Esophagus squamous epithelium (tissue), 5 donors: ENCODE measurements around the gene SMKR1. TPM values are rescaled to one million over a fixed set of nuclear protein-coding genes. Genes with fewer than 3 reads are reported as not detected.
"Not testable (repeated sequence)": the region's sequence is repeated elsewhere in the genome, so short reads cannot be mapped to it uniquely, and the experiment has no call there.

Experiments
- DNase-seq: peaks from one replicate; lab custom pipeline; 2025; lab: John Stamatoyannopoulos, UW
- H3K27ac ChIP-seq, 4 donors: fragments of 200-600 bp; sonication (generic); one replicate each; pipeline ENCODE4 v1.5.1; 2016 to 2019; ENCODE audit warnings: mild to moderate bottlenecking in 1 of 4
- H3K27me3 ChIP-seq, 4 donors: fragments of 200-600 bp; sonication (generic); 1 replicate in 3 of 4; 2 replicates in 1 of 4; pipeline versions ENCODE4 v1.5.1 to v1.6.0; 2017 to 2021; ENCODE audit warnings: antibody characterized with exemption in 1 of 4
- H3K36me3 ChIP-seq, 3 donors: fragments of 200-600 bp; sonication (generic); one replicate each; pipeline ENCODE4 v1.5.1; 2016 to 2019
- H3K4me1 ChIP-seq, 3 donors: fragments of 200-600 bp; sonication (generic); one replicate each; pipeline ENCODE4 v1.5.1; 2017 to 2019
- H3K4me3 ChIP-seq, 4 donors: fragments of 200-600 bp; sonication (generic); 1 replicate in 3 of 4; 2 replicates in 1 of 4; pipeline ENCODE4 v1.5.1; 2016 to 2019; ENCODE audit warnings: mild to moderate bottlenecking in 2 of 4, moderate library complexity in 1 of 4
- H3K9me3 ChIP-seq, 3 donors: fragments of 200-600 bp; sonication (generic); one replicate each; pipeline ENCODE4 v1.5.1; 2016 to 2019
- POLR2A ChIP-seq, 4 donors: fragments of 450-650 bp; IDR thresholded peaks; one replicate each; pipeline ENCODE4 v1.6.1; 2017; ENCODE audit warnings: antibody characterized with exemption in 4 of 4, mild to moderate bottlenecking in 4 of 4, moderate library complexity in 3 of 4
- WGBS, 2 donors: methylation state at CpG; one replicate each; pipeline ENCODE4 v1.1.5; 2018; 5-methylcytosine and 5-hydroxymethylcytosine counted together
- intact Hi-C: fragments of 100-400 bp; cut with DNase I; formaldehyde crosslinking; loops from one replicate; pipeline ENCODE4 v1.15.0; 2022
- total RNA-seq, 4 donors: library from RNA; depleted of rRNA; stranded (reverse); fragments of >200 nt; gene quantifications; one replicate each; pipeline ENCODE4 v1.1.0, GENCODE V29; 2016
- TF ChIP-seq, protein P1 (sequence below), 6 experiments: fragments of 450-650 bp in 4 of 6; fragments of 200-600 bp in 2 of 6; sonication (generic) in 2 of 6; IDR thresholded peaks; one replicate each; pipeline ENCODE4 v1.5.1; 2016 to 2019; ENCODE audit warnings: antibody characterized with exemption in 6 of 6, mild to moderate bottlenecking in 4 of 6, moderate library complexity in 4 of 6
- donor health status: DM: yes; HTN: yes; CAD: no.

Gene SMKR1
- total RNA-seq, 4 donors from 2014 or later: 1.7 TPM; not detected in 3

DNA sequence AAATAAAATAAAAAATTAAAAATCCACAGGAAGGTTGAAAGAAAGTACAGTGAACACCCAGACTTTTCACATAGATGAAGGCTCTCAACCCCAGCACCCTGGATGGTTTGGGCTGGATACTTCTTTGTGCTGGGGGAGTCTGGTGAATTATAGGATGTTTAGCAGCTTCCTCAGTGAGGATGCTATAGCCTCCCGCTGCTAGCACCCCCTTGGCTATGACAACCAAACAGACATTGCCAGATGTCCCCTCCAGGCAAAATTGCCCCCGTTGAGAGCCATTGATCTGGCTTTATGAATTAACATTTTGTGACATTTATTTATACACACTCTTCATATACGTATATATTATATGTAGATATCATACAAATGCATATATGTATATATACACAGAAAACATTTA is 21.6 kb downstream of the SMKR1 start:
- DNase-seq: no peak
- TF ChIP-seq POLR2A (IDR thresholded peaks at IDR 0.05): no peak
- TF ChIP-seq, protein P1, sequence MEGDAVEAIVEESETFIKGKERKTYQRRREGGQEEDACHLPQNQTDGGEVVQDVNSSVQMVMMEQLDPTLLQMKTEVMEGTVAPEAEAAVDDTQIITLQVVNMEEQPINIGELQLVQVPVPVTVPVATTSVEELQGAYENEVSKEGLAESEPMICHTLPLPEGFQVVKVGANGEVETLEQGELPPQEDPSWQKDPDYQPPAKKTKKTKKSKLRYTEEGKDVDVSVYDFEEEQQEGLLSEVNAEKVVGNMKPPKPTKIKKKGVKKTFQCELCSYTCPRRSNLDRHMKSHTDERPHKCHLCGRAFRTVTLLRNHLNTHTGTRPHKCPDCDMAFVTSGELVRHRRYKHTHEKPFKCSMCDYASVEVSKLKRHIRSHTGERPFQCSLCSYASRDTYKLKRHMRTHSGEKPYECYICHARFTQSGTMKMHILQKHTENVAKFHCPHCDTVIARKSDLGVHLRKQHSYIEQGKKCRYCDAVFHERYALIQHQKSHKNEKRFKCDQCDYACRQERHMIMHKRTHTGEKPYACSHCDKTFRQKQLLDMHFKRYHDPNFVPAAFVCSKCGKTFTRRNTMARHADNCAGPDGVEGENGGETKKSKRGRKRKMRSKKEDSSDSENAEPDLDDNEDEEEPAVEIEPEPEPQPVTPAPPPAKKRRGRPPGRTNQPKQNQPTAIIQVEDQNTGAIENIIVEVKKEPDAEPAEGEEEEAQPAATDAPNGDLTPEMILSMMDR (IDR thresholded peaks at IDR 0.05): no peak
- Histone ChIP-seq H3K36me3 (no peaks in the 10 kb centered on the region), H3K4me1 (no peaks in the 10 kb centered on the region), H3K27ac (no peak overlapping the region), H3K27me3 (peaks cover 0 to 37% (median 0%) of the 10 kb centered on the region in 4 donors), H3K4me3 (no peak overlapping the region), H3K9me3 (no peaks in the 10 kb centered on the region)
- intact Hi-C loops: no loop called here
- 59 to 67% methylated on average over 3 of the region's 3 CpGs for WGBS, 2 donors

DNA sequence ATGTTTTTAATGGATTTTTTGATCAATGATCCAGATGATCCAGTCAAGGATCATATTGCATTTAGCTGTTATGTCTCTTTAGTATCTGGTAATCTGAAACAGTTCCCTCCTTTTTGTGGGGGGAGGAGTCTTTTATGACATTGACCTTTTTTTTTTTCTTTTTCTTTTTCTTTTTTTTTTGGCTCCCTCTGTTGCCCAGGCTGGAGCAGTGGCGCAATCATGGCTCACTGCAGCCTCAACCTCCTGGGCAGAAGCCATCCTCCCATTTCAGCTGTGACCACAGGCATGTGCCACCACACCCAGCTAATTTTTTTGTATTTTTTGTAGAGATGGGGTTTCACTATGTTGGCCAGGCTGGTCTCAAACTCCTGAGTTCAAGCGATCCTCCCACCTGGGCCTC is 22.1 kb downstream of the SMKR1 start:
- H3K9me3 ChIP-seq, DNase-seq, H3K36me3 ChIP-seq, H3K4me3 ChIP-seq, H3K4me1 ChIP-seq, intact Hi-C loops, H3K27ac ChIP-seq: not testable (repeated sequence)
- H3K27me3 ChIP-seq: peaks cover 0 to 37% (median 0%) of the 10 kb centered on the region in 4 donors
- WGBS, 2 donors: 56% methylated on average over 2 of the region's 2 CpGs

DNA sequence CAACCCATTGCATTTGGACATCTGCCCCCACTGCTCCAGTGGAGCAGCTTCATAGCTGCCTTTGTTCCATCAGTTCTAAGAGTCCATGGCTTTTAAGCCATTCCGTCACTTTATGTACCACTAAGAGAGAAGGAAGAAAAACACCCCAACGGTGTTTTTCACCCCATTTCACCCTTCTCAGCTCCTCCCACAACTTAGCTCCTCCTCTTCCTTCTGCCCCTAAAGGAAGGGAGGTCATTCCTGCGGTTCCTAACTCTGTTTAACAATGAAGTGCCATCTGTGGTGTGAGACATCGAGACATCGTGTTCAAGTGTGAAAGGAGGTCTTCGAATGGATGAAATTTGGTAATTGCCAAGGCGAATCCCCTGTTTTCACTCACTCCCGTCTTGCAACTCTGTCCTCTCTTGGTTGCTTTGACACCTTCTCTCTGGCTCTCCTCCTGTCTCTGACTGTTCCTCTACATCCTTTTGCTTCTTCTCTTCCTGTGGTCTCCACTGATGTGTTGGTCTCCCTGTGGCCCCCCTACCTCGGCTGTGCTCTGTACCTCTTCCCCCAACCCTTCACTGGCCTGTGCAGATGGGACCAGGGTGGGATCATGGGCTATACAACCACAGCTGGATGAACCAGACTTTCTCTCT is 23.0 kb downstream of the SMKR1 start:
- WGBS, 2 donors: 62 to 73% methylated on average over 9 of the region's 9 CpGs
- no peaks in the 10 kb centered on the region for H3K4me1 ChIP-seq
- TF ChIP-seq, protein P1 (IDR thresholded peaks at IDR 0.05): no peak
- TF ChIP-seq POLR2A (IDR thresholded peaks at IDR 0.05): no peak
- H3K27ac ChIP-seq: no peak overlapping the region
- no peak for DNase-seq
- intact Hi-C loops: no loop called here
- H3K4me3 ChIP-seq: no peak overlapping the region
- H3K27me3 ChIP-seq: peaks cover 0 to 33% (median 0%) of the 10 kb centered on the region in 4 donors
- H3K36me3 ChIP-seq: no peaks in the 10 kb centered on the region
- no peaks in the 10 kb centered on the region for H3K9me3 ChIP-seq

DNA sequence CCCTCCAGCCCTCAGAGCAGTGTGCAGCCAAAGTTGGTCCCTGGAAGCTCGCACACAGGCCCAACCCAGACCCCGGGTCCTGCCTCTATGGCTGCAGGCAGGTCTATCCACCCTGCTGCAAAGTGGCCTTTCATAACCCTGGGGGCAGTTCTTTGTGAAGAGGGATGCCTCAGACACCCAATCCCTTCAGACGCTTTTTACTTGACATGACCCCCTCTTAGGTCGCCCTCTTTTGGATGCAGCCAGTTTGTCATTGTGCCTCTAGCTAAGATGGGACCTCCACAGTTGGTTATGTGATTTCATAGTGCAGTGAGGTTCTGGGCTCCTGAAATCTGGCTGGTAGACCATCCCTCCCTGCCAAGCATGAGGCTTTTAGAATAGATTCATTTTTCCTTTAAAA is 27.3 kb downstream of the SMKR1 start:
- Histone ChIP-seq H3K9me3 (no peaks in the 10 kb centered on the region), H3K27ac (no peak overlapping the region), H3K27me3 (peaks cover 0 to 22% (median 0%) of the 10 kb centered on the region in 4 donors), H3K4me3 (no peak overlapping the region), H3K4me1 (no peaks in the 10 kb centered on the region), H3K36me3 (no peaks in the 10 kb centered on the region)
- DNase-seq: no peak
- WGBS, 2 donors: 81 to 84% methylated on average over 4 of the region's 4 CpGs
- no peak for TF ChIP-seq POLR2A (IDR thresholded peaks at IDR 0.05)
- TF ChIP-seq, protein P1 (IDR thresholded peaks at IDR 0.05): no peak
- intact Hi-C loops: no loop called here

DNA sequence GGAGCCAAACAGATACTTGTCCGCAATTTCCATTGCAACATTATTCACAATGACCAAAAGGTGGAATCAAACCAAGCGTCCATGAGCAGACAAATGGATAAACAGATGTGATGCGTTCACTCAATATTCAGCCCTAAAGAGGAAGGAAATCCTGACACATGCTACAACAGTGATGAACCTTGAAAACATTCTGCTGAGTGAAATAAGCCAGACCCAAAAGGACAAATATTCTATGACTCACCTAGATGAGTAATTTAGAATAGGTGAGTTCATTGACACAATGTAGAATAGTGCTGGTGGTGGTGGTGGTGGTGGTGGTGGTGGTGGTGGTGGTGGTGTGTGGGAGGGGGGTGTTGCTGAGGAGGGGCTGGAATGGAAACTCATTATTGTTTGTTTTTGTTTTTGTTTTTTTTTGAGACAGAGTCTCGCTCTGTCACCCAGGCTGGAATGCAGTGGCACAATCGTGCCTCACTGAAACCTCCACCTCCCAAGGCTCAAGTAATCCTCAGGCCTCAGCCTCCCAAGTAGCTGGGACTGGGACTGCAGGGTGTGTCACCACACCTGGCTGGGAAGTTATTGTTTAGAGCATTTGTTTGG is 28.6 kb downstream of the SMKR1 start:
- Histone ChIP-seq H3K36me3 (no peaks in the 10 kb centered on the region), H3K4me3 (no peak overlapping the region), H3K9me3 (no peaks in the 10 kb centered on the region), H3K4me1 (no peaks in the 10 kb centered on the region), H3K27ac (no peak overlapping the region), H3K27me3 (peaks cover 0 to 13% (median 0%) of the 10 kb centered on the region in 4 donors)
- 34 to 43% methylated on average over 5 of the region's 5 CpGs for WGBS, 2 donors
- DNase-seq: no peak
- intact Hi-C loops: no loop called here
- TF ChIP-seq, protein P1 (IDR thresholded peaks at IDR 0.05): no peak
- TF ChIP-seq POLR2A (IDR thresholded peaks at IDR 0.05): no peak
